Kidney (tissue), 22 donors: ENCODE data around the gene TSPYL1. TPM values are rescaled to one million over a fixed set of nuclear protein-coding genes. Genes with fewer than 3 reads are reported as not detected.

Source experiments
- DNase-seq, 5 donors: peaks; one replicate each; pipeline ENCODE4 v3.0.0-alpha.2; 2013 to 2020
- FAIRE-seq: peaks from 2 replicates; lab custom pipeline; 2012; peaks lifted over from hg19 to GRCh38; lab: Jason Lieb, UNC
- H3K27ac ChIP-seq, 2 donors: one replicate each; pipeline ENCODE4 v1.7.0; 2013; ENCODE audit warnings: low read depth in 2 of 2, low read length in 2 of 2, inconsistent platforms in 1 of 2
- H3K27me3 ChIP-seq: one replicate; pipeline ENCODE4 v1.7.1; 2013; ENCODE audit warnings: low read length, inconsistent platforms; ENCODE audit not compliant: control insufficient read depth, insufficient read depth
- H3K36me3 ChIP-seq, 3 donors: one replicate each; pipeline versions ENCODE4 v1.7.0 to v1.7.1; 2013; ENCODE audit warnings: low read length in 3 of 3, control low read depth in 1 of 3, inconsistent platforms in 1 of 3; ENCODE audit not compliant: insufficient read depth in 3 of 3, control insufficient read depth in 2 of 3
- H3K4me1 ChIP-seq, 3 donors: one replicate each; pipeline versions ENCODE4 v1.7.0 to v1.7.1; 2013; ENCODE audit warnings: low read length in 3 of 3, inconsistent platforms in 1 of 3, low read depth in 1 of 3; ENCODE audit not compliant: control insufficient read depth in 2 of 3, insufficient read depth in 2 of 3
- H3K4me3 ChIP-seq, 3 donors: one replicate each; pipeline versions ENCODE4 v1.7.0 to v1.8.1; 2013; ENCODE audit warnings: low read length in 3 of 3, control low read depth in 1 of 3, inconsistent platforms in 1 of 3
- H3K9ac ChIP-seq, 3 donors: one replicate each; pipeline versions ENCODE4 v1.7.0 to v1.7.1; 2013; ENCODE audit warnings: low read length in 3 of 3, control low read depth in 1 of 3, inconsistent platforms in 1 of 3
- H3K9me3 ChIP-seq, 3 donors: one replicate each; pipeline versions ENCODE4 v1.7.0 to v1.7.1; 2013; ENCODE audit warnings: low read length in 3 of 3, control low read depth in 1 of 3, inconsistent platforms in 1 of 3; ENCODE audit not compliant: control insufficient read depth in 2 of 3, insufficient read depth in 1 of 3
- intact Hi-C: fragments of 100-400 bp; cut with DNase I; formaldehyde crosslinking; loops from one replicate; pipeline ENCODE4 v1.11.1; 2022
- long read RNA-seq, 10 donors: library from polyadenylated mRNA in 1 of 10; unstranded in 1 of 10; transcript quantifications; one replicate each; pipeline ENCODE4 v2.0.0 and lab custom pipeline, GENCODE V29; 2021 to 2026
- polyA plus RNA-seq: library from polyadenylated mRNA; stranded (reverse); fragments of 350-450 nt; fragmentation: Illumina TruSeq; extraction: RNeasy Lipid Tissue Mini Kit (QIAGEN cat#74804); gene quantifications from one replicate; pipeline ENCODE4 v1.2.3, GENCODE V29; 2014; ENCODE audit warnings: low read depth, low replicate concordance; ENCODE audit not compliant: insufficient read depth
- total RNA-seq: library from RNA; stranded (reverse); fragmentation: NEBNext Ultra II Directional; extraction: Animal tissue kit (Norgen Biotek cat#: 25700); gene quantifications from one replicate; pipeline ENCODE4 v1.2.1, GENCODE V29; 2021
- TF ChIP-seq, protein P1 (sequence below): IDR thresholded peaks from 3 replicates; pipeline ENCODE4 v1.5.1; 2012; ENCODE audit warnings: mild to moderate bottlenecking, moderate library complexity, borderline replicate concordance; ENCODE audit not compliant: insufficient read depth; ENCODE audit errors: extremely low read depth
- donor health status: control.
- donor health status: control.
- donor health status: control.
- donor health status: control.
- donor health status: control.
- donor health status: DM: yes; HTN: yes; CAD: no.
- donor health status: Normal renal cell carcinoma (clear cell type).

Gene TSPYL1
- total RNA-seq (112 TPM), polyA plus RNA-seq (68.7 TPM)
- long read RNA-seq, donor 1, transcript TSPYL1-201 (1 exons, 3,326 nt), result major isoform, 60 of 60 reads
- long read RNA-seq, donor 1, partial matches to known transcripts, result 0 of 60 reads
- long read RNA-seq, donor 1, other reads (novel, unspliced or antisense), result 0 of 60 reads
- long read RNA-seq, donor 2, transcript TSPYL1-201 (1 exons, 3,326 nt), result major isoform, 93 of 93 reads
- long read RNA-seq, donor 2, partial matches to known transcripts, result 0 of 93 reads
- long read RNA-seq, donor 2, other reads (novel, unspliced or antisense), result 0 of 93 reads
- long read RNA-seq, donor 3, transcript TSPYL1-201 (1 exons, 3,326 nt), result major isoform, 153 of 153 reads
- long read RNA-seq, donor 3, partial matches to known transcripts, result 0 of 153 reads
- long read RNA-seq, donor 3, other reads (novel, unspliced or antisense), result 0 of 153 reads
- long read RNA-seq, donor 4, transcript TSPYL1-201 (1 exons, 3,326 nt), result major isoform, 94 of 94 reads
- long read RNA-seq, donor 4, partial matches to known transcripts, result 0 of 94 reads
- long read RNA-seq, donor 4, other reads (novel, unspliced or antisense), result 0 of 94 reads
- long read RNA-seq, donor 5, transcript TSPYL1-201 (1 exons, 3,326 nt), result major isoform, 12 of 12 reads
- long read RNA-seq, donor 5, partial matches to known transcripts, result 0 of 12 reads
- long read RNA-seq, donor 5, other reads (novel, unspliced or antisense), result 0 of 12 reads
- long read RNA-seq, donor 6, transcript TSPYL1-201 (1 exons, 3,326 nt), result major isoform, 26 of 26 reads
- long read RNA-seq, donor 6, partial matches to known transcripts, result 0 of 26 reads
- long read RNA-seq, donor 6, other reads (novel, unspliced or antisense), result 0 of 26 reads
- long read RNA-seq, donor 7, transcript TSPYL1-201 (1 exons, 3,326 nt), result major isoform, 59 of 60 reads
- long read RNA-seq, donor 7, partial matches to known transcripts, result 0 of 60 reads
- long read RNA-seq, donor 7, other reads (novel, unspliced or antisense), result 1 of 60 reads
- long read RNA-seq, donor 8, transcript TSPYL1-201 (1 exons, 3,326 nt), result major isoform, 70 of 70 reads
- long read RNA-seq, donor 8, partial matches to known transcripts, result 0 of 70 reads
- long read RNA-seq, donor 8, other reads (novel, unspliced or antisense), result 0 of 70 reads
- long read RNA-seq, donor 9, transcript TSPYL1-201 (1 exons, 3,326 nt), result major isoform, 46 of 46 reads
- long read RNA-seq, donor 9, partial matches to known transcripts, result 0 of 46 reads
- long read RNA-seq, donor 9, other reads (novel, unspliced or antisense), result 0 of 46 reads
- long read RNA-seq, donor 10, transcript TSPYL1-201 (1 exons, 3,326 nt), result major isoform, 144 of 144 reads
- long read RNA-seq, donor 10, partial matches to known transcripts, result 0 of 144 reads
- long read RNA-seq, donor 10, other reads (novel, unspliced or antisense), result 0 of 144 reads

DNA sequence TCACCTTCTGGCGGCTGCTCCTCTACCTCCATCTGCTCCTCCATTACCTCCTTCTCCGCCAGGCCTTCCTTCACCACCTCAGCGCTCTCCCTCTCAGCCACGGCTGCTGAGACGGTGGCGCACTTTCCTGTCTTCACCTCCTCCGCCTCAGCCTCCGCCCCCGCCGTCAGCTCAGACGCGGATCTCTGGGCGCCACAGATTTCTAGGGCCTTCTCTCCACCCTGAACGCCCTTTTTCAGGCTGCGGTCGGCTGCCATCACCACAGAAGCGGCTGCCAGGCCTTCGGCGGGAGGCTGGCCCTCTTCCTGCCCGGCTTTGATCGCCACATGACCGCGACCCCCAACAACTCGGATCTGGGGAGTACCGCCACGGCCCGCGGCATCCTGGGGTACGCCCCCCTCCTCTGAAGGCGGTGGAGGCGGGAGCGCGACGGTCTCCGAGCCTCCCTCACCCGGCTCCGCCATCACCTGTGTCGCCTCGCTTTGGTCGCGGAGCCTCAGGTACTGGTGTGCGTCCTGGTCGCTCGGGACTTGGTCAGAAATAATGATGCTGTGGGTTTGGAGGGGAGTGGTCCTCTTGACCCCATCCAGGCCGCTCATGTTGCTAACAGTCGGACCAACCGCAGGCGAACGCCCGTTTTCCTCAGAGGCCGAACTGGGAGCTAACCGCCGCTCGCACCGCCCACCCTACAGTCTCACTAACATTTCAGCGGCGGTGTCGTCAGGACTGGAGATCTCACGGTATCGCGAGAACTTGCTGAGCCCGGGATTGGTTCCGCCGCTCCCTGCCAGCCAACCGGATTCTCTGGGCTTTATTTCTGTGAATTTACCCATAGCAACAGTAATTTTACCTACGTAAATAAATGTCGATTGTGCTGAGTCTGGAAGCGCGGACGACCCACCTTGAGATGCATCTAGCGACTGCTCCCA lies at the start of gene TSPYL1:
TSPYL1 (minus strand) TSS at position 699 of the 929 bp plus-strand sequence; CDS start at position 599, 100 bp downstream.
- TF ChIP-seq, protein P1, sequence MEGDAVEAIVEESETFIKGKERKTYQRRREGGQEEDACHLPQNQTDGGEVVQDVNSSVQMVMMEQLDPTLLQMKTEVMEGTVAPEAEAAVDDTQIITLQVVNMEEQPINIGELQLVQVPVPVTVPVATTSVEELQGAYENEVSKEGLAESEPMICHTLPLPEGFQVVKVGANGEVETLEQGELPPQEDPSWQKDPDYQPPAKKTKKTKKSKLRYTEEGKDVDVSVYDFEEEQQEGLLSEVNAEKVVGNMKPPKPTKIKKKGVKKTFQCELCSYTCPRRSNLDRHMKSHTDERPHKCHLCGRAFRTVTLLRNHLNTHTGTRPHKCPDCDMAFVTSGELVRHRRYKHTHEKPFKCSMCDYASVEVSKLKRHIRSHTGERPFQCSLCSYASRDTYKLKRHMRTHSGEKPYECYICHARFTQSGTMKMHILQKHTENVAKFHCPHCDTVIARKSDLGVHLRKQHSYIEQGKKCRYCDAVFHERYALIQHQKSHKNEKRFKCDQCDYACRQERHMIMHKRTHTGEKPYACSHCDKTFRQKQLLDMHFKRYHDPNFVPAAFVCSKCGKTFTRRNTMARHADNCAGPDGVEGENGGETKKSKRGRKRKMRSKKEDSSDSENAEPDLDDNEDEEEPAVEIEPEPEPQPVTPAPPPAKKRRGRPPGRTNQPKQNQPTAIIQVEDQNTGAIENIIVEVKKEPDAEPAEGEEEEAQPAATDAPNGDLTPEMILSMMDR, result no peak
- Histone ChIP-seq H3K9me3 (no peaks in the 10 kb centered on the region), H3K36me3 (peaks cover 0 to 7% (median 2%) of the 10 kb centered on the region in 3 donors), H3K4me3 (peak within 1 kb of the TSS; percentile 72 to 98 (median 84)), H3K4me1 (peaks cover 2 to 23% (median 10%) of the 10 kb centered on the region in 3 donors), H3K27me3 (no peaks in the 10 kb centered on the region), H3K27ac (peak within 1 kb of the TSS; percentile 96 to 100), H3K9ac (peak within 1 kb of the TSS; percentile 62 to 99 (median 94))
- DNase-seq (peak; percentile 98 to 99 (median 98)), FAIRE-seq (peak; percentile 72)
- intact Hi-C loops, result loop anchor here (10.0 kb wide), 1 partner anchor 285 kb away; no protein-coding TSS in a partner anchor

- Histone ChIP-seq H3K4me3 (no peak overlapping the region), H3K9ac (no peak overlapping the region), H3K27ac (no peak overlapping the region), H3K27me3 (no peaks in the 10 kb centered on the region), H3K36me3 (no peaks in the 10 kb centered on the region), H3K4me1 (no peaks in the 10 kb centered on the region), H3K9me3 (no peaks in the 10 kb centered on the region)
- intact Hi-C loops, result no loop called here
- TF ChIP-seq, protein P1, result no peak
- FAIRE-seq, result peak; percentile 69
- DNase-seq, result no peak
Observed at GRCh38 chr6:116329156-116329555, 49.4 kb upstream of the TSPYL1 start.

- FAIRE-seq (no peak), DNase-seq (no peak)
- Histone ChIP-seq H3K4me3 (no peak overlapping the region), H3K9me3 (no peaks in the 10 kb centered on the region), H3K4me1 (no peaks in the 10 kb centered on the region), H3K27me3 (no peaks in the 10 kb centered on the region), H3K36me3 (no peaks in the 10 kb centered on the region), H3K9ac (no peak overlapping the region), H3K27ac (peak overlapping the region in 1 of 2 donors; percentile 15)
- TF ChIP-seq, protein P1, result no peak
- intact Hi-C loops, result no loop called here
Observed at GRCh38 chr6:116328528-116328903, 48.8 kb upstream of the TSPYL1 start.
